GM23338 (cell line): ENCODE measurements around the gene NPIPA5. TPM values are rescaled to one million over a fixed set of nuclear protein-coding genes. Genes with fewer than 3 reads are reported as not detected.

Experiments
- ATAC-seq: fragments of 200-7000 bp; cut with Tn5 transposase; 3 replicates; pipeline ENCODE4 v1.9.1; 2020
- DNase-seq: peaks from one replicate; pipeline ENCODE4 v3.0.0-alpha.2; 2015; ENCODE audit warnings: low spot score
- H2AFZ ChIP-seq: fragments of 200-600 bp; sonication (generic); 2 replicates; pipeline ENCODE4 v1.8.0; 2016; ENCODE audit warnings: antibody characterized with exemption, mild to moderate bottlenecking, moderate library complexity
- H3F3A ChIP-seq: fragments of 200-600 bp; sonication (generic); replicated peaks from 2 replicates; pipeline ENCODE4 v1.8.0; 2017; ENCODE audit warnings: antibody characterized with exemption, mixed run types, low read depth
- H3K27ac ChIP-seq: fragments of 200-600 bp; sonication (generic); 2 replicates; pipeline ENCODE4 v1.6.1; 2016; ENCODE audit warnings: low read depth
- H3K27me3 ChIP-seq: fragments of 200-600 bp; sonication (generic); 2 replicates; pipeline ENCODE4 v1.8.0; 2016; ENCODE audit warnings: mild to moderate bottlenecking, mixed run types, moderate library complexity; ENCODE audit not compliant: insufficient read depth
- H3K36me3 ChIP-seq: fragments of 200-600 bp; sonication (generic); 2 replicates; pipeline ENCODE4 v1.8.0; 2016; ENCODE audit warnings: mild to moderate bottlenecking; ENCODE audit not compliant: insufficient read depth
- H3K4me1 ChIP-seq: fragments of 200-600 bp; sonication (generic); 2 replicates; pipeline ENCODE4 v1.8.0; 2016; ENCODE audit warnings: mild to moderate bottlenecking, moderate library complexity; ENCODE audit not compliant: insufficient read depth
- H3K4me2 ChIP-seq: fragments of 200-600 bp; sonication (generic); 2 replicates; pipeline ENCODE4 v1.7.1; 2017; ENCODE audit warnings: mixed run types
- H3K4me3 ChIP-seq: fragments of 200-600 bp; sonication (generic); 2 replicates; pipeline ENCODE4 v1.6.1; 2016; ENCODE audit warnings: mixed run types
- H3K79me2 ChIP-seq: fragments of 200-600 bp; sonication (generic); replicated peaks from 2 replicates; pipeline ENCODE4 v1.8.0; 2017; ENCODE audit warnings: mild to moderate bottlenecking; ENCODE audit not compliant: insufficient read depth
- H3K9me2 ChIP-seq: fragments of 200-600 bp; sonication (generic); 2 replicates; pipeline ENCODE4 v1.8.0; 2017; ENCODE audit not compliant: insufficient read depth
- H4K20me1 ChIP-seq: fragments of 200-600 bp; sonication (generic); replicated peaks from 2 replicates; pipeline ENCODE4 v1.8.0; 2017; ENCODE audit warnings: mild to moderate bottlenecking; ENCODE audit not compliant: insufficient read depth
- H3K27ac Mint-ChIP-seq: 2 replicates; pipeline ENCODE4 v1.8.0; 2020; ENCODE audit warnings: inconsistent platforms, mild to moderate bottlenecking, moderate library complexity, mixed read lengths
- H3K27me3 Mint-ChIP-seq: 3 replicates; pipeline ENCODE4 v1.8.0; 2022; ENCODE audit warnings: low read depth, mild to moderate bottlenecking, moderate library complexity, mixed read lengths, inconsistent platforms; ENCODE audit not compliant: insufficient read depth, poor library complexity
- H3K36me3 Mint-ChIP-seq: 3 replicates; pipeline ENCODE4 v1.8.0; 2021; ENCODE audit warnings: low read depth, mild to moderate bottlenecking, inconsistent platforms, moderate library complexity, mixed read lengths
- H3K4me1 Mint-ChIP-seq: 3 replicates; pipeline ENCODE4 v1.8.0; 2020; ENCODE audit warnings: mild to moderate bottlenecking, inconsistent platforms, mixed read lengths
- H3K4me3 Mint-ChIP-seq: 3 replicates; pipeline ENCODE4 v1.8.0; 2021; ENCODE audit warnings: moderate library complexity, mild to moderate bottlenecking, inconsistent platforms, mixed read lengths
- H3K9me3 Mint-ChIP-seq: 3 replicates; pipeline ENCODE4 v1.8.0; 2020; ENCODE audit warnings: moderate library complexity, mild to moderate bottlenecking, inconsistent platforms, mixed read lengths
- CREB1 ChIP-seq: fragments of 250-450 bp; sonication (Bioruptor Pico); IDR thresholded peaks from 2 replicates; pipeline ENCODE4 v1.5.0; 2020; ENCODE audit warnings: low read depth, mild to moderate bottlenecking, moderate library complexity
- ETS1 ChIP-seq: IDR thresholded peaks from 2 replicates; pipeline ENCODE4 v1.6.1; 2016; ENCODE audit warnings: antibody characterized with exemption
- EZH2 ChIP-seq: fragments of 200-600 bp; sonication (generic); IDR thresholded peaks from one replicate; pipeline ENCODE4 v1.8.0; 2017; ENCODE audit warnings: antibody characterized with exemption, mild to moderate bottlenecking, low read depth; ENCODE audit not compliant: unreplicated experiment
- EZH2phosphoT487 ChIP-seq: fragments of 200-600 bp; sonication (generic); IDR thresholded peaks from one replicate; pipeline ENCODE4 v1.8.1; 2018; ENCODE audit warnings: antibody characterized with exemption; ENCODE audit not compliant: unreplicated experiment
- JUNB ChIP-seq: IDR thresholded peaks from one replicate; pipeline ENCODE4 v1.6.1; 2016; ENCODE audit warnings: antibody characterized with exemption; ENCODE audit not compliant: unreplicated experiment
- NANOG ChIP-seq: IDR thresholded peaks from 2 replicates; pipeline ENCODE4 v1.6.1; 2016; ENCODE audit warnings: antibody characterized with exemption, borderline replicate concordance
- POLR2AphosphoS5 ChIP-seq: IDR thresholded peaks from 2 replicates; pipeline ENCODE4 v1.6.1; 2016; ENCODE audit warnings: antibody characterized with exemption, low read depth
- STAT1 ChIP-seq: IDR thresholded peaks from one replicate; pipeline ENCODE4 v1.6.1; 2016; ENCODE audit warnings: antibody characterized with exemption; ENCODE audit not compliant: unreplicated experiment
- ZNF114 ChIP-seq: fragments of 250-450 bp; sonication (Bioruptor Pico); IDR thresholded peaks from 2 replicates; pipeline ENCODE4 v1.5.0; 2020; ENCODE audit warnings: mild to moderate bottlenecking, moderate library complexity
- ZNF331 ChIP-seq: fragments of 250-450 bp; sonication (Bioruptor Pico); IDR thresholded peaks from 2 replicates; pipeline ENCODE4 v1.5.0; 2020; ENCODE audit warnings: low read depth, mild to moderate bottlenecking, moderate library complexity
- polyA plus RNA-seq: library from polyadenylated mRNA; unstranded; fragments of >200 nt; fragmentation: Nextera tagmentation; extraction: Ambion mirVana; gene quantifications from 2 replicates; pipeline ENCODE4 v1.2.1, GENCODE V29; 2016
- total RNA-seq: library from RNA; depleted of rRNA; stranded (reverse); fragments of >200 nt; shearing (Covaris generic); gene quantifications from 2 replicates; pipeline ENCODE4 v1.2.3, GENCODE V29; 2014
- TF ChIP-seq, protein P1 (sequence below), 2 experiments: fragments of 200-600 bp in 1 of 2; sonication (generic) in 1 of 2; conservative IDR thresholded peaks; 2 replicates each; pipeline versions ENCODE4 v1.5.1 to v1.6.1; 2016 to 2017; ENCODE audit warnings: antibody characterized with exemption in 2 of 2, low read depth in 2 of 2, mild to moderate bottlenecking in 2 of 2, moderate library complexity in 1 of 2
- TF ChIP-seq, protein P2 (sequence below): IDR thresholded peaks from one replicate; pipeline ENCODE4 v1.6.1; 2018; ENCODE audit warnings: antibody characterized with exemption; ENCODE audit not compliant: unreplicated experiment
- TF ChIP-seq, protein P3 (sequence below): fragments of 250-450 bp; sonication (Bioruptor Pico); IDR thresholded peaks from 2 replicates; pipeline ENCODE4 v1.5.0; 2020; ENCODE audit warnings: mild to moderate bottlenecking, moderate library complexity

NPIPA5 gene
- total and polyA plus RNA-seq, 2 experiments from 2014 or later, result 0.56 to 2.7 TPM

DNA sequence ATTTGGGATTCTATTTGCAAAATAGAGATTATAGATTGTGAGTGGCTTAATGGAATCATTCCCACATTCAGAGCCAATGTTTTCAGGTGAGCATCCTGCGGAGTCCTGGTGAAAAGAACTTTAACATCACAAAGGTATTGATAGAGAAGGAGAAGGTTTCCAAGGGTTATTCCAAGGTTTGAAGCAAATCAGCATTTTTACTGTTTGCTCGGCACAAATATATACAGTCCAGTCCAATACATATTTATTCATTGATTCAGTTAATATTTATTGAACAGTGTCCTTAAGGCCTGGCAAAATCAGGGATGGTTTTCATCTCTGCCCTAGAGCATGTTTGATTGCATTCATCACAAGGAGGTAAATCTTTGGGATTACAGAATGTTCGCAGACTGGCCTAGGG is 23.9 kb upstream of the NPIPA5 start:
- DNase-seq (no peak), ATAC-seq (no peak)
- no peaks in the 10 kb centered on the region; the same call in 2 of the 3 replicates for H3K9me3 Mint-ChIP-seq
- Histone ChIP-seq H3K79me2 (no peaks in the 10 kb centered on the region), H3K4me1 (peaks cover 12% of the 10 kb centered on the region), H2AFZ (no peak overlapping the region), H3K27me3 (no peaks in the 10 kb centered on the region), H3K27ac (no peak overlapping the region), H4K20me1 (no peaks in the 10 kb centered on the region), H3K4me2 (no peak overlapping the region), H3F3A (no peaks in the 10 kb centered on the region; the same call in 1 of the 2 replicates), H3K9me2 (no peaks in the 10 kb centered on the region), H3K36me3 (no peaks in the 10 kb centered on the region; the same call in 1 of the 2 replicates), H3K4me3 (no peak overlapping the region)
- peaks cover 5% of the 10 kb centered on the region for H3K27me3 Mint-ChIP-seq
- H3K4me1 Mint-ChIP-seq, result peaks cover 27% of the 10 kb centered on the region
- H3K4me3 Mint-ChIP-seq, result no peak overlapping the region
- no peak overlapping the region for H3K27ac Mint-ChIP-seq
- H3K36me3 Mint-ChIP-seq, result peaks cover 10% of the 10 kb centered on the region; the same call in 2 of the 3 replicates
- no peak for TF ChIP-seq ETS1
- no peak for TF ChIP-seq STAT1
- no peak for TF ChIP-seq JUNB
- no peak for TF ChIP-seq EZH2phosphoT487
- TF ChIP-seq POLR2AphosphoS5, result no peak
- no peak for TF ChIP-seq ZNF331 (CRISPR knock-in tag)
- TF ChIP-seq NANOG, result no peak
- TF ChIP-seq, protein P1, sequence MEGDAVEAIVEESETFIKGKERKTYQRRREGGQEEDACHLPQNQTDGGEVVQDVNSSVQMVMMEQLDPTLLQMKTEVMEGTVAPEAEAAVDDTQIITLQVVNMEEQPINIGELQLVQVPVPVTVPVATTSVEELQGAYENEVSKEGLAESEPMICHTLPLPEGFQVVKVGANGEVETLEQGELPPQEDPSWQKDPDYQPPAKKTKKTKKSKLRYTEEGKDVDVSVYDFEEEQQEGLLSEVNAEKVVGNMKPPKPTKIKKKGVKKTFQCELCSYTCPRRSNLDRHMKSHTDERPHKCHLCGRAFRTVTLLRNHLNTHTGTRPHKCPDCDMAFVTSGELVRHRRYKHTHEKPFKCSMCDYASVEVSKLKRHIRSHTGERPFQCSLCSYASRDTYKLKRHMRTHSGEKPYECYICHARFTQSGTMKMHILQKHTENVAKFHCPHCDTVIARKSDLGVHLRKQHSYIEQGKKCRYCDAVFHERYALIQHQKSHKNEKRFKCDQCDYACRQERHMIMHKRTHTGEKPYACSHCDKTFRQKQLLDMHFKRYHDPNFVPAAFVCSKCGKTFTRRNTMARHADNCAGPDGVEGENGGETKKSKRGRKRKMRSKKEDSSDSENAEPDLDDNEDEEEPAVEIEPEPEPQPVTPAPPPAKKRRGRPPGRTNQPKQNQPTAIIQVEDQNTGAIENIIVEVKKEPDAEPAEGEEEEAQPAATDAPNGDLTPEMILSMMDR (conservative IDR thresholded peaks at IDR 0.05; ENCODE audit: low read depth in 2 of 2), result no peak
- TF ChIP-seq, protein P2, sequence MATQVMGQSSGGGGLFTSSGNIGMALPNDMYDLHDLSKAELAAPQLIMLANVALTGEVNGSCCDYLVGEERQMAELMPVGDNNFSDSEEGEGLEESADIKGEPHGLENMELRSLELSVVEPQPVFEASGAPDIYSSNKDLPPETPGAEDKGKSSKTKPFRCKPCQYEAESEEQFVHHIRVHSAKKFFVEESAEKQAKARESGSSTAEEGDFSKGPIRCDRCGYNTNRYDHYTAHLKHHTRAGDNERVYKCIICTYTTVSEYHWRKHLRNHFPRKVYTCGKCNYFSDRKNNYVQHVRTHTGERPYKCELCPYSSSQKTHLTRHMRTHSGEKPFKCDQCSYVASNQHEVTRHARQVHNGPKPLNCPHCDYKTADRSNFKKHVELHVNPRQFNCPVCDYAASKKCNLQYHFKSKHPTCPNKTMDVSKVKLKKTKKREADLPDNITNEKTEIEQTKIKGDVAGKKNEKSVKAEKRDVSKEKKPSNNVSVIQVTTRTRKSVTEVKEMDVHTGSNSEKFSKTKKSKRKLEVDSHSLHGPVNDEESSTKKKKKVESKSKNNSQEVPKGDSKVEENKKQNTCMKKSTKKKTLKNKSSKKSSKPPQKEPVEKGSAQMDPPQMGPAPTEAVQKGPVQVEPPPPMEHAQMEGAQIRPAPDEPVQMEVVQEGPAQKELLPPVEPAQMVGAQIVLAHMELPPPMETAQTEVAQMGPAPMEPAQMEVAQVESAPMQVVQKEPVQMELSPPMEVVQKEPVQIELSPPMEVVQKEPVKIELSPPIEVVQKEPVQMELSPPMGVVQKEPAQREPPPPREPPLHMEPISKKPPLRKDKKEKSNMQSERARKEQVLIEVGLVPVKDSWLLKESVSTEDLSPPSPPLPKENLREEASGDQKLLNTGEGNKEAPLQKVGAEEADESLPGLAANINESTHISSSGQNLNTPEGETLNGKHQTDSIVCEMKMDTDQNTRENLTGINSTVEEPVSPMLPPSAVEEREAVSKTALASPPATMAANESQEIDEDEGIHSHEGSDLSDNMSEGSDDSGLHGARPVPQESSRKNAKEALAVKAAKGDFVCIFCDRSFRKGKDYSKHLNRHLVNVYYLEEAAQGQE, result no peak
- TF ChIP-seq, protein P3, sequence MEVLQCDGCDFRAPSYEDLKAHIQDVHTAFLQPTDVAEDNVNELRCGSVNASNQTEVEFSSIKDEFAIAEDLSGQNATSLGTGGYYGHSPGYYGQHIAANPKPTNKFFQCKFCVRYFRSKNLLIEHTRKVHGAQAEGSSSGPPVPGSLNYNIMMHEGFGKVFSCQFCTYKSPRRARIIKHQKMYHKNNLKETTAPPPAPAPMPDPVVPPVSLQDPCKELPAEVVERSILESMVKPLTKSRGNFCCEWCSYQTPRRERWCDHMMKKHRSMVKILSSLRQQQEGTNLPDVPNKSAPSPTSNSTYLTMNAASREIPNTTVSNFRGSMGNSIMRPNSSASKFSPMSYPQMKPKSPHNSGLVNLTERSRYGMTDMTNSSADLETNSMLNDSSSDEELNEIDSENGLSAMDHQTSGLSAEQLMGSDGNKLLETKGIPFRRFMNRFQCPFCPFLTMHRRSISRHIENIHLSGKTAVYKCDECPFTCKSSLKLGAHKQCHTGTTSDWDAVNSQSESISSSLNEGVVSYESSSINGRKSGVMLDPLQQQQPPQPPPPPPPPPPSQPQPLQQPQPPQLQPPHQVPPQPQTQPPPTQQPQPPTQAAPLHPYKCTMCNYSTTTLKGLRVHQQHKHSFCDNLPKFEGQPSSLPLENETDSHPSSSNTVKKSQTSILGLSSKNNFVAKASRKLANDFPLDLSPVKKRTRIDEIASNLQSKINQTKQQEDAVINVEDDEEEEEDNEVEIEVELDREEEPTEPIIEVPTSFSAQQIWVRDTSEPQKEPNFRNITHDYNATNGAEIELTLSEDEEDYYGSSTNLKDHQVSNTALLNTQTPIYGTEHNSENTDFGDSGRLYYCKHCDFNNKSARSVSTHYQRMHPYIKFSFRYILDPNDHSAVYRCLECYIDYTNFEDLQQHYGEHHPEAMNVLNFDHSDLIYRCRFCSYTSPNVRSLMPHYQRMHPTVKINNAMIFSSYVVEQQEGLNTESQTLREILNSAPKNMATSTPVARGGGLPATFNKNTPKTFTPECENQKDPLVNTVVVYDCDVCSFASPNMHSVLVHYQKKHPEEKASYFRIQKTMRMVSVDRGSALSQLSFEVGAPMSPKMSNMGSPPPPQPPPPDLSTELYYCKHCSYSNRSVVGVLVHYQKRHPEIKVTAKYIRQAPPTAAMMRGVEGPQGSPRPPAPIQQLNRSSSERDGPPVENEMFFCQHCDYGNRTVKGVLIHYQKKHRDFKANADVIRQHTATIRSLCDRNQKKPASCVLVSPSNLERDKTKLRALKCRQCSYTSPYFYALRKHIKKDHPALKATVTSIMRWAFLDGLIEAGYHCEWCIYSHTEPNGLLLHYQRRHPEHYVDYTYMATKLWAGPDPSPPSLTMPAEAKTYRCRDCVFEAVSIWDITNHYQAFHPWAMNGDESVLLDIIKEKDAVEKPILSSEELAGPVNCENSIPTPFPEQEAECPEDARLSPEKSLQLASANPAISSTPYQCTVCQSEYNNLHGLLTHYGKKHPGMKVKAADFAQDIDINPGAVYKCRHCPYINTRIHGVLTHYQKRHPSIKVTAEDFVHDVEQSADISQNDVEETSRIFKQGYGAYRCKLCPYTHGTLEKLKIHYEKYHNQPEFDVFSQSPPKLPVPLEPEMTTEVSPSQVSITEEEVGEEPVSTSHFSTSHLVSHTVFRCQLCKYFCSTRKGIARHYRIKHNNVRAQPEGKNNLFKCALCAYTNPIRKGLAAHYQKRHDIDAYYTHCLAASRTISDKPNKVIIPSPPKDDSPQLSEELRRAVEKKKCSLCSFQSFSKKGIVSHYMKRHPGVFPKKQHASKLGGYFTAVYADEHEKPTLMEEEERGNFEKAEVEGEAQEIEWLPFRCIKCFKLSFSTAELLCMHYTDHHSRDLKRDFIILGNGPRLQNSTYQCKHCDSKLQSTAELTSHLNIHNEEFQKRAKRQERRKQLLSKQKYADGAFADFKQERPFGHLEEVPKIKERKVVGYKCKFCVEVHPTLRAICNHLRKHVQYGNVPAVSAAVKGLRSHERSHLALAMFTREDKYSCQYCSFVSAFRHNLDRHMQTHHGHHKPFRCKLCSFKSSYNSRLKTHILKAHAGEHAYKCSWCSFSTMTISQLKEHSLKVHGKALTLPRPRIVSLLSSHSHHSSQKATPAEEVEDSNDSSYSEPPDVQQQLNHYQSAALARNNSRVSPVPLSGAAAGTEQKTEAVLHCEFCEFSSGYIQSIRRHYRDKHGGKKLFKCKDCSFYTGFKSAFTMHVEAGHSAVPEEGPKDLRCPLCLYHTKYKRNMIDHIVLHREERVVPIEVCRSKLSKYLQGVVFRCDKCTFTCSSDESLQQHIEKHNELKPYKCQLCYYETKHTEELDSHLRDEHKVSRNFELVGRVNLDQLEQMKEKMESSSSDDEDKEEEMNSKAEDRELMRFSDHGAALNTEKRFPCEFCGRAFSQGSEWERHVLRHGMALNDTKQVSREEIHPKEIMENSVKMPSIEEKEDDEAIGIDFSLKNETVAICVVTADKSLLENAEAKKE (CRISPR knock-in tag), result no peak
- no peak for TF ChIP-seq CREB1
- no peak for TF ChIP-seq ZNF114 (CRISPR knock-in tag)
- no peak for TF ChIP-seq EZH2
